SK-N-SH (cell line): Measurements from ENCODE around the gene UCMA.

ENCODE experiments used
- CTCF ChIP-seq: fragments of 200-600 bp; sonication (generic); IDR thresholded peaks from 2 replicates; pipeline ENCODE4 v1.6.1; 2017; ENCODE audit warnings: antibody characterized with exemption, mild to moderate bottlenecking, moderate library complexity
- EP300 ChIP-seq, 2 experiments: IDR thresholded peaks; 2 replicates each; pipeline versions ENCODE4 v1.4.0 to v1.6.1; 2012; ENCODE audit warnings: borderline replicate concordance in 1 of 2, low read depth in 1 of 2, low read length in 1 of 2
- EZH2phosphoT487 ChIP-seq: fragments of 200-600 bp; sonication (generic); IDR thresholded peaks from 2 replicates; pipeline ENCODE4 v1.6.1; 2017; ENCODE audit warnings: low read depth, mixed run types, mild to moderate bottlenecking, antibody characterized with exemption, moderate library complexity, borderline replicate concordance
- FOSL2 ChIP-seq: IDR thresholded peaks from 2 replicates; pipeline ENCODE4 v1.4.0; 2012; ENCODE audit warnings: low read depth, mild to moderate bottlenecking, moderate library complexity, borderline replicate concordance
- POLR2AphosphoS5 ChIP-seq: IDR thresholded peaks from 2 replicates; pipeline ENCODE4 v1.6.1; 2012; ENCODE audit warnings: low read depth, low read length
- REST ChIP-seq: IDR thresholded peaks from 2 replicates; pipeline ENCODE4 v1.6.1; 2012; ENCODE audit warnings: mild to moderate bottlenecking, low read depth, low read length, moderate library complexity

GRCh38 chr10:13238271-13239077 is 4.3 kb upstream of the UCMA start:
- no peak for TF ChIP-seq EZH2phosphoT487
- no peak for TF ChIP-seq EP300 (IDR thresholded peaks at IDR 0.05; ENCODE audit: borderline replicate concordance in 1 of 2, low read depth in 1 of 2, low read length in 1 of 2)
- no peak for TF ChIP-seq CTCF
- TF ChIP-seq REST = no peak
- TF ChIP-seq FOSL2 = no peak
- no peak for TF ChIP-seq POLR2AphosphoS5
